ENCODE data around the gene MSI2. TPM values are rescaled to one million over a fixed set of nuclear protein-coding genes. Genes with fewer than 3 reads are reported as not detected.
A peak's percentile ranks its signal among the peaks of the same experiment; 100 is the strongest.

MSI2 gene
- total and polyA plus RNA-seq, 4 donors: 9.4 to 64.0 (median 30.4) TPM

GRCh38 chr17:57488856-57489255 lies 232.5 kb downstream of the MSI2 start:
- 88 to 92% methylated on average over 9 of the region's 9 CpGs for WGBS, 2 donors

GRCh38 chr17:57489321-57489720 lies 233.0 kb downstream of the MSI2 start:
- no peaks in the 10 kb centered on the region for H3K36me3 ChIP-seq (ENCODE audit: control insufficient read depth in 4 of 4, insufficient read depth in 4 of 4, low read length in 4 of 4)
- ATAC-seq (ENCODE audit: insufficient read depth, low FRiP score) (no peak), DNase-seq (no peak)
- no peaks in the 10 kb centered on the region for H3K27me3 ChIP-seq (ENCODE audit: control insufficient read depth in 3 of 3, insufficient read depth in 3 of 3, low read length in 2 of 3)
- H3K4me3 ChIP-seq: no peak overlapping the region
- H3K4me1 ChIP-seq (ENCODE audit: control insufficient read depth in 5 of 5, insufficient read depth in 5 of 5, low read length in 5 of 5): peaks cover 5 to 48% (median 24%) of the 10 kb centered on the region in 5 donors
- H3K9ac ChIP-seq (ENCODE audit: insufficient read depth in 1 of 2, low read length in 2 of 2): no peak overlapping the region
- WGBS, 2 donors: 96 to 97% methylated on average over 4 of the region's 4 CpGs
- no peak for TF ChIP-seq CTCF (IDR thresholded peaks at IDR 0.05; ENCODE audit: control extremely low read depth, extremely low read depth)
- peak overlapping the region in 1 of 2 donors; percentile 10 for H3K27ac ChIP-seq (ENCODE audit: low read depth in 1 of 2, low read length in 1 of 2)
- no peaks in the 10 kb centered on the region for H3K9me3 ChIP-seq (ENCODE audit: control insufficient read depth in 4 of 4, insufficient read depth in 3 of 4, low read length in 3 of 4)

More at GRCh38 chr17:57488856-57489255, 232.5 kb downstream of the MSI2 start:
- Histone ChIP-seq H3K9me3 (ENCODE audit: control insufficient read depth in 4 of 4, insufficient read depth in 3 of 4, low read length in 3 of 4) (no peaks in the 10 kb centered on the region), H3K36me3 (ENCODE audit: control insufficient read depth in 4 of 4, insufficient read depth in 4 of 4, low read length in 4 of 4) (no peaks in the 10 kb centered on the region), H3K27me3 (ENCODE audit: control insufficient read depth in 3 of 3, insufficient read depth in 3 of 3, low read length in 2 of 3) (no peaks in the 10 kb centered on the region), H3K4me1 (ENCODE audit: control insufficient read depth in 5 of 5, insufficient read depth in 5 of 5, low read length in 5 of 5) (peaks cover 5 to 48% (median 24%) of the 10 kb centered on the region in 5 donors), H3K4me3 (no peak overlapping the region), H3K27ac (ENCODE audit: low read depth in 1 of 2, low read length in 1 of 2) (peak overlapping the region in 1 of 2 donors; percentile 10), H3K9ac (ENCODE audit: insufficient read depth in 1 of 2, low read length in 2 of 2) (no peak overlapping the region)
- TF ChIP-seq CTCF (IDR thresholded peaks at IDR 0.05; ENCODE audit: control extremely low read depth, extremely low read depth): no peak
- no peak for DNase-seq
- no peak for ATAC-seq (ENCODE audit: insufficient read depth, low FRiP score)

GRCh38 chr17:57490111-57490845 lies 234.0 kb downstream of the MSI2 start:
- no peak overlapping the region for H3K27ac ChIP-seq (ENCODE audit: low read depth in 1 of 2, low read length in 1 of 2)
- ATAC-seq (ENCODE audit: insufficient read depth, low FRiP score) (no peak), DNase-seq (no peak)
- no peak for TF ChIP-seq CTCF (IDR thresholded peaks at IDR 0.05; ENCODE audit: control extremely low read depth, extremely low read depth)
- WGBS, 2 donors: 78 to 81% methylated on average over 4 of the region's 4 CpGs
- no peaks in the 10 kb centered on the region for H3K27me3 ChIP-seq (ENCODE audit: control insufficient read depth in 3 of 3, insufficient read depth in 3 of 3, low read length in 2 of 3)
- no peaks in the 10 kb centered on the region for H3K36me3 ChIP-seq (ENCODE audit: control insufficient read depth in 4 of 4, insufficient read depth in 4 of 4, low read length in 4 of 4)
- H3K4me1 ChIP-seq (ENCODE audit: control insufficient read depth in 5 of 5, insufficient read depth in 5 of 5, low read length in 5 of 5): peaks cover 5 to 45% (median 24%) of the 10 kb centered on the region in 5 donors
- H3K9me3 ChIP-seq (ENCODE audit: control insufficient read depth in 4 of 4, insufficient read depth in 3 of 4, low read length in 3 of 4): no peaks in the 10 kb centered on the region
- no peak overlapping the region for H3K4me3 ChIP-seq
- no peak overlapping the region for H3K9ac ChIP-seq (ENCODE audit: insufficient read depth in 1 of 2, low read length in 2 of 2)
